Measurements from ENCODE around the gene GMDS. TPM values are rescaled to one million over a fixed set of nuclear protein-coding genes. Genes with fewer than 3 reads are reported as not detected.

The GMDS gene
- total and polyA plus RNA-seq, 9 donors: 6.6 to 20.6 (median 11.0) TPM

DNA sequence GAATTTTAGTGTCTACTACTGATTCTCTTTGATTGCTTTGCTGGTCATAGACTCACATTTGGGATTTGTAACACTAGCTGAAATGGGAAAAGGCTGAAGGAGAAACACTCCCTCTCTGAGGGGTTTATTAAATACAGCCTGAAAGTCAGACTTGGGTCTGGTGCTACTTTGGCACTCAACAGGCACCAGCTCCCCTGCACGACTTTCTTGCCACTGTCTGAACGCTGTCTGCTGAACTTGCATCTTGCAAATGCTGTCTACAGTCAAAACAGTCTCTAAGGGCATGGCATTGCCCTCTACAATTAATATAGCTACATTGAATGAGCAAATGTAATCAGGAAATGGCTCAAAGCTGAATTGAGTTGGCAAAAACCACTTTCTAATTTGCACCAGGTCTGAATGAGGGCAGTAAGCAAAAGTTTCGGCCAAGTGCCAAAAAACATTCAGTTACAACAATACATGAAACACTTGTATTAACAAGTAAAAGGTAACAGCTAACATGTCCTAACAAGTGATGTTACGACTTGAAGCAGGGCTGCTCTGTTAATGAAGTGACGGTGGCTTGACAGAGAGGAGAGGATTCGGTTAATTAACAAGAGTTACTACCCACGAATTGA, 516.2 kb downstream of the GMDS start:
- Histone ChIP-seq H3K27ac (no peak overlapping the region), H3K36me3 (no peaks in the 10 kb centered on the region), H3K9me3 (no peaks in the 10 kb centered on the region), H3K4me1 (ENCODE audit: insufficient read depth) (no peaks in the 10 kb centered on the region), H3K4me3 (no peak overlapping the region), H3K27me3 (no peaks in the 10 kb centered on the region)
- TF ChIP-seq, protein P1, sequence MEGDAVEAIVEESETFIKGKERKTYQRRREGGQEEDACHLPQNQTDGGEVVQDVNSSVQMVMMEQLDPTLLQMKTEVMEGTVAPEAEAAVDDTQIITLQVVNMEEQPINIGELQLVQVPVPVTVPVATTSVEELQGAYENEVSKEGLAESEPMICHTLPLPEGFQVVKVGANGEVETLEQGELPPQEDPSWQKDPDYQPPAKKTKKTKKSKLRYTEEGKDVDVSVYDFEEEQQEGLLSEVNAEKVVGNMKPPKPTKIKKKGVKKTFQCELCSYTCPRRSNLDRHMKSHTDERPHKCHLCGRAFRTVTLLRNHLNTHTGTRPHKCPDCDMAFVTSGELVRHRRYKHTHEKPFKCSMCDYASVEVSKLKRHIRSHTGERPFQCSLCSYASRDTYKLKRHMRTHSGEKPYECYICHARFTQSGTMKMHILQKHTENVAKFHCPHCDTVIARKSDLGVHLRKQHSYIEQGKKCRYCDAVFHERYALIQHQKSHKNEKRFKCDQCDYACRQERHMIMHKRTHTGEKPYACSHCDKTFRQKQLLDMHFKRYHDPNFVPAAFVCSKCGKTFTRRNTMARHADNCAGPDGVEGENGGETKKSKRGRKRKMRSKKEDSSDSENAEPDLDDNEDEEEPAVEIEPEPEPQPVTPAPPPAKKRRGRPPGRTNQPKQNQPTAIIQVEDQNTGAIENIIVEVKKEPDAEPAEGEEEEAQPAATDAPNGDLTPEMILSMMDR (IDR thresholded peaks at IDR 0.05): no peak
- no peak for TF ChIP-seq POLR2A (IDR thresholded peaks at IDR 0.05)
- TF ChIP-seq EP300 (IDR thresholded peaks at IDR 0.05): no peak
- intact Hi-C loops (cut with DNase I): no loop called here
- DNase-seq: no peak
- 89 to 90% (median 89%) methylated on average over 7 of the region's 7 CpGs for whole genome bisulfite sequencing, 3 donors

DNA sequence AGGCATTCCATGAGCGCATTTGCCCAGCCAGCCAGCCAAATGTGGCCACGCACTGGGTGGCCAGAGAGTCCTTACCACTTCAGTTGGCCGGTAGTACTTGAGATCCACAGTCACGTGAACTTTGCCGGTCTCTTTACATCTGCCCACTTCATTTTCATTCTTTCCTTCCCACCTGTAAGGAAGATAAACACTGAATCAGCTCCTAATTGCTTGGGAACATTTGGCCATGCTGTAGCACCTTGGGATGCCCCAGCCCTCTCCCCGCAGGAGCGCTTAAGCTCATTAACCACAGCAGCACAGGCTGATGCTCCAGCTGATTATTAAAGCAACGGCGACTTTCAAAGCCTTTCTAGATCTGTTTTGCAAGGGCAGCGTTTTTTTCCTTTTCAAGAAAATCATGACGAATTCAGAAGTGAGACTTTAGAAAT, 519.0 kb downstream of the GMDS start:
- no peak for DNase-seq
- Histone ChIP-seq H3K36me3 (no peaks in the 10 kb centered on the region), H3K9me3 (no peaks in the 10 kb centered on the region), H3K27me3 (no peaks in the 10 kb centered on the region), H3K4me1 (ENCODE audit: insufficient read depth) (no peaks in the 10 kb centered on the region), H3K27ac (no peak overlapping the region), H3K4me3 (no peak overlapping the region)
- WGBS, 3 donors: 89 to 90% (median 90%) methylated on average over 11 of the region's 11 CpGs
- no peak for TF ChIP-seq POLR2A (IDR thresholded peaks at IDR 0.05)
- TF ChIP-seq, protein P1 (IDR thresholded peaks at IDR 0.05): no peak
- TF ChIP-seq EP300 (IDR thresholded peaks at IDR 0.05): no peak
- intact Hi-C loops (cut with DNase I): no loop called here

DNA sequence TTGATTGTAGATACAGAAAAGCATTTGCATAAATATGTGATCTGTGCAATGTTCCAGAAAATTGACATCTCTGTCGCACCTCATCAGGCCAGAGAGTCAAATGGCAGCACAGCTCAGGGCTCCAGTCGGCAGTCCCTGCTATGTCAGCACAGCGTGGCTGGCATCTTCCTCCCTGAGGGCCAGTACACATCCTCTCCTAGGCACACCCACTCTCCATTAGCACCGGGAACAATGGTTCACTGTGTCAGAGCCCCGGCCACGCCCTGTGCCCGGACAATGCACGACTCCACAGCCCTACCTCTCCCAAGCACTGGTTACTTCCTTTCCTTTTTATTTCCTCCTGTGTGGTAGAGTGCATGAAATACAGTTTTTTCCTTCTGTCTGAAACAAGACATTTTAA, 520.8 kb downstream of the GMDS start:
- TF ChIP-seq POLR2A (IDR thresholded peaks at IDR 0.05) (no peak), EP300 (IDR thresholded peaks at IDR 0.05) (no peak)
- intact Hi-C loops (cut with DNase I): no loop called here
- Histone ChIP-seq H3K4me1 (ENCODE audit: insufficient read depth) (no peaks in the 10 kb centered on the region), H3K4me3 (no peak overlapping the region), H3K27me3 (no peaks in the 10 kb centered on the region), H3K27ac (no peak overlapping the region), H3K9me3 (no peaks in the 10 kb centered on the region), H3K36me3 (no peaks in the 10 kb centered on the region)
- no peak for DNase-seq
- WGBS, 3 donors: 81 to 89% (median 86%) methylated on average over 8 of the region's 8 CpGs

DNA sequence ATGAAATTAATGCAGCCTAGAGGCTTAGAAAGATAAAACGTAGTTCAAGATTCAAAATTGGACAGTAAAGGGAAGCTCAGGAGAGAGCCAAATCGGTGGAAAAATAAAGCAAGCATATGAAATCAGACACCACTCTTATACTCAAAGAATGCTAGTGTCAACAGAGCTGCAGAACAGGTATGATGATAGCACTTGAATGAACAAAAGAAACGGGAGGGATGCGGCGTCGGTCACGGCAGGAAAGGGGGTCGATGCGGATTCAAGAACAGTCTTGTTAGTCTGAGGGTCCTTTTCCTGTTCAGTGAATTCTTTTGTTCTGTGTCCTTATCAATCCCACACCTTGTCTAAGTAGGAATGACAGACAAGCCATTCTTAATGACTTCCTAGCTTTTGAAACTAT, 521.3 kb downstream of the GMDS start:
- no peak overlapping the region for H3K27ac ChIP-seq
- DNase-seq: no peak
- WGBS, 3 donors: 82 to 86% (median 84%) methylated on average over 9 of the region's 9 CpGs

DNA sequence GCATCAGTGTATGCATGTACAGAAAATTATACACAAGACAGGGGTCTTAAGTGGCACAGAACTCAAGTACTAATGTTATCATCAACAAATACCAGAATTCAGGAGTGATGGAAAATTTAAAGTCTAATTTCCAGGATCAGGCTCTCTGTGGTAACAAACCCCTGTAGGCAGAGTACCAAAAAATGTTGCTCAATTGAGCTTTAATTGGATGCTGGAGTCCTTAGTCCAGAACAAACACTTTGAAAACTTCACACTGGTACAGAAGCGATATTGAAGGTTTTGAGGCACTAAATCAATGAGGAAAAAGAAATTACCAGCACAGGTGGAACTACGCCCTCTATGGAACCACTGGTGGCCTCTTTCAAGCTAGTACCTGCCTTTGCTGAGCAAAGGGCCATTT, 522.6 kb downstream of the GMDS start:
- Histone ChIP-seq H3K9me3 (no peaks in the 10 kb centered on the region), H3K36me3 (no peaks in the 10 kb centered on the region), H3K4me3 (no peak overlapping the region), H3K27ac (no peak overlapping the region), H3K4me1 (ENCODE audit: insufficient read depth) (no peaks in the 10 kb centered on the region), H3K27me3 (no peaks in the 10 kb centered on the region)
- intact Hi-C loops (cut with DNase I): no loop called here
- TF ChIP-seq POLR2A (IDR thresholded peaks at IDR 0.05) (no peak), EP300 (IDR thresholded peaks at IDR 0.05) (no peak)
- TF ChIP-seq, protein P1 (IDR thresholded peaks at IDR 0.05): no peak
- DNase-seq: no peak
- 92 to 95% (median 94%) methylated on average over 2 of the region's 2 CpGs for WGBS, 3 donors

More for the DNA sequence above, 521.3 kb downstream of the GMDS start:
- no peaks in the 10 kb centered on the region for H3K9me3 ChIP-seq
- no peak overlapping the region for H3K4me3 ChIP-seq
- no peaks in the 10 kb centered on the region for H3K4me1 ChIP-seq (ENCODE audit: insufficient read depth)
- H3K36me3 ChIP-seq: no peaks in the 10 kb centered on the region
- H3K27me3 ChIP-seq: no peaks in the 10 kb centered on the region
- intact Hi-C loops (cut with DNase I): no loop called here
- TF ChIP-seq, protein P1 (IDR thresholded peaks at IDR 0.05): no peak
- TF ChIP-seq EP300 (IDR thresholded peaks at IDR 0.05) (no peak), POLR2A (IDR thresholded peaks at IDR 0.05) (no peak)

Measured in ovary (tissue), 9 donors.